Measurements from ENCODE around the gene TBX2.
"Not testable (repeated sequence)": the region's sequence is repeated elsewhere in the genome, so short reads cannot be mapped to it uniquely, and the experiment has no call there.

TBX2 gene

DNA sequence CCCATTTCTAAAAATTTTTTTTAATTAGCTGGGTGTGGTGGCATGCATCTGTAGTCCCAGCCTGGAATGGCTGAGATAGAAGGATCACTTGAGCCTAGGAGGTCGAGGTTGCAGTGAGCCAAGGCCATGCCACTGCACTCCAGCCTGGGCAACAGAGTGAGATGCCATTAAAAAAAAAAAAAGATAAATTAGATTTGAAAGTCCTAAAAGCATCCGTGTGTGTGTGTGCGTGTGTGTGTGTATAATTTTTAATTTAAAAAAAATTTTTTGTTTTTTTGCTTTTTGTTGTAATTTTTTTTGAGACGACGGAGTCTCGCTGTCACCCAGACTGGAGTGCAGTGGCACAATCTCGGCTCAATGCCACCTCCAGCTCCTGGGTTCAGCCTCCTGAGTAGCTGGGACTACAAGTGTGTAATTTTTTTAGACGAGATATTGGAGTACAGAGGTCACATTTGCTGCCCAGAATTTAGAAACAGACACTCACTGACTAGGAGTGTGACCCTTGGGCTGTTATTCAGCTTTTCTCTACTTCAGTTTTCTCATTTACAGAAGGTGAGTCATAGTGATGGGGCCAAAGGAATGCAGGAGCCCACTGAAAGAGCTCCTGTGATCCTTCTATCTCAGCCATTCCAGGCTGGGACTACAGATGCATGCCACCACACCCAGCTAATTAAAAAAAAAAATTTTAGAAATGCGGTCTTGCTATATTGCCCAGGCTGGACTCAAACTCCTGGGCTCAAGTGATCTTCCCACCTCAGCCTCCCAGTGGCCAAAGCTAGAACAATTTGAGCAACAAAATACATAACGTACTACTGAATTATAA is 27.1 kb downstream of the TBX2 start:
- DNase-seq, result no peak

DNA sequence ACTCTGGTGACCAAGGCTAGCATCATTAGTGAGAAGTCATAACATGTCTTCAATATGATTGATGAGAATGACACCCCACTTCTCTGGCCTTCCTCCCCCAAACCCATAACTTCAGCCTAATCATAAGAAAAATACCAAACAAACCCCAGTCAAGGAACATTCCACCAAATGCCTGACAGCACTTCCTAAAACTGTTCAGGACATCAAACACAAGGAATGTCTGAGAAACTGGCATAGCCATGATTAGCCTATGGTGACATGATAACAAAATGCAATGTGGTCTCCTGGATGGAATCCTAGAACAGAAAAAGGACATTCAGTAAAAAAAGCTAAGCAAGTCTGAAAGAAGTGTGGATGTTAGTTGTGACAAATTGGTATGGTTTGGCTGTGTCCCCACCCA is 27.9 kb downstream of the TBX2 start:
- no peak for DNase-seq

DNA sequence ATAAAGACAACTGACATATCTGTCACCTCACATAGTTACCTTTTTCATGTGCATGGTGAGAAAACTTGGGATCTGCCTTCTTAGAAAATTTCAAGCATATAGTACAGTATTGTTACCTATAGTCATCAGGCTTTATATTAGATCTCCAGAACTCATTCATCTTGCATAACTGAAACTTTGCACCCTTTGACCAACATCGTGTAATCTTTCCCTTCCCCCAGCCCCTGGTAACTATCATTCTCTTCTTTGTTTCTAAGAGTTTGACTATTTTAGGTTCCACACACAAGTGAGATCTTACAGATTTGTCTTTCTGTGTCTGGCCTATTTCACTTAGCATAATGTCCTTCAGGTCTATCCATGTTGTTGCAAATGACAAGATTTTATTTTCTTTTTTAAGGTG is 29.6 kb downstream of the TBX2 start:
- no peak for DNase-seq

DNA sequence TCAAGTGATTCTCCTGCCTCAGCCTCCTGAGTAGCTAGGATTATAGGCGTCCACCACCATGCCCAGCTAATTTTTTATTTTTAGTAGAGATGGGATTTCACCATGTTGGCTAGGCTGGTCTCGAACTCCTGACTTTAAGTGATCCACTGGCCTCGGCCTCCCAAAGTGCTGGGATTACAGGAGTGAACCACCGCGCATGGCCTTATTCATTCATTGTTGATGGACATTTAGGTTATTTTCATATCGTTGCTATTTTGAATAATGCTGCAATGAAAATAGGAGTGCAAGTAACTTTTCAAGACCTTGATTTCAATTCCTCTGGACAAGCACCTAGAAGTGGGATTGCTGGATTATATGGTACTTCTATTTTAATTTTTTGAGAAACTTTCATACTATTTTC is 30.2 kb downstream of the TBX2 start:
- DNase-seq, result not testable (repeated sequence)

DNA sequence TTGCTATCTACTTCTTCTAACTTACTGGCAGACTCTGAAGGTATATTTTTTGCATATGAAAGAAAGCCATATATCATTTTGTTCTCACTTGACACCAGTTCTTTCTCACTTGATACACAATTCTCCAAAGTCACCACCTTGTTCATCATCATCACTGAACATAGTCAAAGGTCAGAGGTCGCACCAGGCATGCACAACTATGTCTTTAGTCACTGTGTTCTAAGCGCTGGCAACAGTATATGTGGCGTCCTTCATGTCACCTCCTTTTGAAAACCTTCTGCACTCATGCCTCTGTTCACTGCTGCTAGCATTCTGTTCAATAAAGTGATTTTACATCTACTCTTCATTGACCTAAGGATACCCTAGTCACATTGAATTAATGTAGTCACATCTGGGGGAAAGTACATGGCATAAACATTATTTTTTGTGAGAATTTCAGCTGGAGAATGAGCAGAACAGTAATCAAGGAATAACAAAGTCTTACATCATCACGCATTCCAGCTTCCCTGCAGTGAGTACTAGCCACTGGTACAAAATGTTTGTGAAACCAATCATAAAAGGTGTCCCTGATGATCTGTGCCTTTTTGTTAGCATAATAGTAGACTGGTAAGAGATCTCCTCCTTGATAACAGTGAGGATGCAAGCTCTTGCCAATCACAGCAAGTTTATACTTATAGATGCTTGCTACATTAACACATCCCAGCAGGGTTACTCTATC is 32.1 kb downstream of the TBX2 start:
- DNase-seq, result no peak

DNA sequence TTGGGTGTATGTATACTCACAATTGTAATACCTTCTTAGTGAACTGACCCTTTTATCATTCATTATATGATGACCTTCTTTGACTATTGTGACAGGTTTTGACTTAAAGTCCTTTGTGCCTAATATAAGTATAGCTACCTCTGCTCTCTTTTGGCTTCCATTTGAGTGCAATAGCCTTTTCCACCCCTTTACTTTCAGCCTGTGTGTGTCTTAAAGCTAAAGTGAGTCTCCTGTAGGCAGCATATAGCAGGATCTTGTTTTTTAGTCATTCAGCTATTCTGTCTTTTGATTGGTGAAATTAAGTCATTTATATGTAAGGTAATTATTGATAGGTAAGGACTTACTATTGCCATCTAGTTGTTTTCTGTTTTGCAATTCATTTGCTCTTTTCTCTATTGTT is 36.6 kb downstream of the TBX2 start:
- DNase-seq, result no peak

DNA sequence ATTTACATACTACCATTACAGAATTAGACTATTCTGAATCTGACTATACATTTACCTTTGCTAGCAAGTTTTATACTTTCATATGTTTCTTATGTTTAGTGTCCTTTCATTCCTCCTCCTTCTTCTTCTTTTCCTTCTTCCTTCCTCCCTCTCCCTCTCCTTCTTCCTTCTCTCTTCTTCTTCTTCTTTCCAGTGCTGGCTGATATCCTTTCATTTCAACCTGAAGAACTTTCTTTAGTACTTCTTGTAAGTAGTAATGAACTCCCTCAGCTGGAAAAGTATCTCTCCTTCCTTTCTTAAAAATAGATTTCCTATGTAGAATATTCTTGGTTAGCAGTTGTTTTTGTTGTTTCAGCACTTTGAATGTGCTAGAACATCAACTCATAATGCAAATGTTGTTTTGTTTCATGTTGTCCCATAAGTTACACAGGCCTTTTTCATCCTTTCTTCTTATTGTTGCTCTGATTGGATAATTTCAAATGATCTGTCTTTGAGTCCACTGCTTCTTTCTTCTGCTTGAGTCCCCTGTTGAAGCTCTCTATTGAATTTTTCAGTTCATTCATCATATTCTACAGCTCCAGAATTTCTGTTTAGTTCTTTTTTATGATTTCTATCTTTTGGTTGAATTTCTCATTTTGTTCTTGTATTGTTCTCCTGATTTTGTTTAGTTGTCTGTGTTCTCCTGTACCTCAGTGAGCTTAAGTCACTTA is 37.5 kb downstream of the TBX2 start:
- no peak for DNase-seq

DNA sequence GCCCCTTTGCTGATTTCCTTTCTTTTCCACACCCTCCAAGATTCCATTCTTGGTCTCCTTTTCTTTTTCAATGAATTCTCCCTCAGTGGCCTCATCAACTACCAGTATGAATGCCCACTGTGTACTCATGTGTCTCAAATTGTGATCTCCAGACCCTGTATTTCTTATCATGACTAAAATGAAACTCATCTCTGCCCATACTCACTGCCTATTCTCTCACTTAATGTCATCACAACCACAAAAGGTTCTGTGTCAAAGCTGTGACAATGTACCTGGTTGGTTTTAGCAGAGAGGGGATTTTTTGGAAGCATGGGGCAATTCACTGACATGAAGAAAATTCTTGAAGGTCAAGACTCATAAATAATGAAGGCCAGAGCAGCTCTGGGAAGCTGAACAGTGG is 41.1 kb downstream of the TBX2 start:
- DNase-seq, result no peak

DNA sequence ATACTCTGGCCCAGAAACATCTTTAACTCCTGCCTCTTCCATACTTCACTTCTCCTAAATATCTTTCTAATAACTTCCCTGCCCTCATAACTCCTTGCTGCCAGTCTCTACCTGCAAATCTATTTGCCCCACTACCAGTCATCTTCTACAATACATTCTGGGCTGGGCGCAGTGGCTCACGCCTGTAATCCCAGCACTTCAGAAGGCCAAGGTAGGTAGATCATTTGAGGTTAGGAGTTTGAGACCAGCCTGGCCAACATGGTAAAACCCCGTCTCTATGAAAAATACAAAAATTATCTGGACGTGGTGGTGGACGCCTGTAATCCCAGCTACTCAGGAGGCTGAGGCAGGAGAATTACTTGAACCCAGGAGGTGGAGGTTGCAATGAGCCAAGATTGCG is 41.9 kb downstream of the TBX2 start:
- not testable (repeated sequence) for DNase-seq

DNA sequence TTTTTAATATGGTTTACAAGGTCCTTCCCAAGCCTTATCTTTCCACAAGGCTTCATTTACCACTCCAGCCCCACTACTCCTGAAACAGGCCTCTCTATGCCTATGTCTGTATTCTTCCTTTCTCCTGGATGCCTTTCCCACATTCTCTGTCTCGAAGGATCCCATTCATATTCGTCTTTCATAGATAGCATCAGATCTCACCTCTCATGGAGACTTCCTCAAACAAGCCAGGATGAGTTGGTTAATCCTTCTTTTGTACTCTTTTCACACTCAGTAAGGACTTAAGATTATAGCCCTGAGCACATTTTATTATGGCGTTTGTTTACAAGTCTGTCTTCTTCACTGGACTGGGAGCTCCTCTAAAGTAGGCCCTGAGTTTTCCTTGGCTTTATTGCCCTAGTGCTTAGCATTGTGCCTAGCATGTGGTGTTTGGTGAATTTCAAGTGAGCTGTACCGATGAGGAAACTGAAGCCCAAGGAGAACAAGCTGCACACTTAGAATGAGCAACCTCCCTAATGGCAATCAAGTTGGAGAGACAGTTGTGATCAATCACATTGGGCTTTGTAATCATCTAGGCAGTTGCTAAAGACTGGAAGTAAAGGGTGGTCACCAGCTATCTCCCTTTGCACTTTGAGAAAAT is 42.6 kb downstream of the TBX2 start:
- no peak for DNase-seq

DNA sequence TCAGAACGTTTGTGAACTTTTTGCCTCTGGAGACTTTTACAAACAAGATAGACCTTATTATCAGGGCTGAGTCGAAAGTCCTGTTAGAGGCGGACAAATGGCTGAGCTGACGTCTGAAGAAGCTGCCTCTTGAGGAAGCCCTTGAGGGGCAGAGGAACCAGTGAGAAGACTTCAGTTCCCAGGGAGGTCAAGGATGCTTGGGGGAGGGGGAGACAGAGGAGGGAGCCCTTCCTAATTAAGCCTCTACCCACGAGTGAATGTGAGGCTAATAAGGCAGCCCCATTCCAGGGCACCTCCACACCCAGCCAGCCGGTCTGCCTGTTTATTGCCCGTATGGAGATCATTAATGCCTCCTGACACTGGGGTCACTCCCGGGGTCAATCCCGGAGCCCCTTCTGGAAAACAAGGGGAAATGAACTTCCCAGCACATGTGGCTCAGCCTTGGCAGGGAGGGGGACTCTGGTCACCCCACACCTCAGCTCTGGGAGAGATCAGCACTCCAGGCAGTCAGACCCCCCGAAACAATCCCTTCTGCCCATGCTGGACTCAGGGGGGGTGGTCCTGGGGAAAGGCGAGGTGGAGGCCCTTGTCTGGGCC is 43.3 kb downstream of the TBX2 start:
- DNase-seq, result no peak

DNA sequence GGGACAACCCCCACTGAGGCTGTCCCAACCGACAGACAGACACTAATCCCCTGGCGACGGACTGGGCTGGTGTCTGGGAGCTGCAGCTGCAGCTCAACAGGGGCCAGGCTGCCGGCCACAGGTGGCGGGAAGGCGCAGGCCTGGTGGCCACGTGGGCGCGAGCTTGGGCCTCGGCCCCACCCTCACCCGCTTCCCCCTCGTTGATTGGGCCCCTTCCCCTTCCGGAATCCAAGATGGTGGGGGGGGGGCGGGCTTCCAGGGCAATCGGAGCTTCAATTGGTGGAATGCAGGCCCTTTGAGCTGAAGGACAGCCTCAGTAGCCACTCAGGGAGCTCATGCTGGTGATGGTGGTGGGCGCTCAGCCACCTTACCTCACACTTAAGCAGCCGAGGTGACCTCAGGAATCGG is 43.8 kb downstream of the TBX2 start:
- DNase-seq, result no peak

DNA sequence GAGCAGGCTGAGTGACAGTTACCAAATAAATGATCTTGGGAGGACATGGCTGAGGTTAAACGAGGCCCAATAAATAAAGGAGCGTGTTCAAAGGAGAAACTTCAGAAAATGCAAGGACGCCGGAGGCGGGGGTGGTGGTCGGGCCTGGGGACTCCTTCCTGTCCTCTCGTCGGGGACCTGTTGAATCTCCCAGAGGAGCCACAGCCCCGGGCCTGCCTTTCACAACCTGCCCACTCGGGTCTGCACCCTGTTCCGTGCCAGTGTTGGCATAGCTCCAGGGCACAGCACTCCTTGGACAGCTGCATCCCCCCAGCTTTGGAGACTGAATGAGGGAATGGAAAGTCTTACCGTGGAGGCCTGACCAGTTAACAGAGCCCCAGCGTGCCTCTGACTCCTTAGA is 44.4 kb downstream of the TBX2 start:
- DNase-seq, result no peak

DNA sequence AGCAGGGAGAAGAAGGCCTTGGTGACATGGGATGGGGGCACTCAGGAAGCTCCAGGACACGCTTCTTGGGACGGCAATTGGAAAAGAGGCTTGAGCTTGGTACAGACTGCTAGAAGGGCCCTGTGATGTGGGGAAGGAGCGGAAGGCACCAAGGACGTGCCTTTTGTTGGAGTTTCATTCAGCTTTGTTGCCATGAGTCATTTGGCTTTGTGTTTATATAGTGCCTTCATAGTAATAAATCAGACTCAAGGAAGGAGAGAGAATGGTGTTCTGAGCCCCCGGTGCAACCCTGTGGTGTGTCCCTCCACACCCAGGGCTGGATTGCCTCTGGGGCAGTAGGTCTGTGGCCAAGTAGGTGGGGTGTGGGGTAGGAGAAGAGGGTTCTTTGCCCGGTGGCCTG is 45.2 kb downstream of the TBX2 start:
- DNase-seq, result no peak

DNA sequence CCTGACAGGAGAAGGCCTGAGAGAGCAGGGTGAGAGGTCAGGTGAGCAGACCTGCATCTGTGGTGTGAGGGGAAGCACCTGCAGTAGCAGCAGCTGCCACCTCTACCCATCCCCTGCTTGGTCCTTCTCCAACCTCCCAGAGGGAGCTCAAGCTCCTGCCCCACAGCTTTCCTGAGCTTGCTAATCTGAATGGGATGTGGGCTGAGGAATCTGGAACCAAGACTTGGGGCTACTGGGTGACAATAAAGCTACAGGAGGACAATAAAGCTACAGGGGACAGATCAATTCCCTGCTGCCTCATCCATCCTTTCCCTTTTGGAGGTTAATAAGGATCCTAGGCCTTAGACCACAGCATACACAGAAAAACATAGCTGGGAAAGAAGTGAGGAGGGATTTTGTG is 47.7 kb downstream of the TBX2 start:
- no peak for DNase-seq

DNA sequence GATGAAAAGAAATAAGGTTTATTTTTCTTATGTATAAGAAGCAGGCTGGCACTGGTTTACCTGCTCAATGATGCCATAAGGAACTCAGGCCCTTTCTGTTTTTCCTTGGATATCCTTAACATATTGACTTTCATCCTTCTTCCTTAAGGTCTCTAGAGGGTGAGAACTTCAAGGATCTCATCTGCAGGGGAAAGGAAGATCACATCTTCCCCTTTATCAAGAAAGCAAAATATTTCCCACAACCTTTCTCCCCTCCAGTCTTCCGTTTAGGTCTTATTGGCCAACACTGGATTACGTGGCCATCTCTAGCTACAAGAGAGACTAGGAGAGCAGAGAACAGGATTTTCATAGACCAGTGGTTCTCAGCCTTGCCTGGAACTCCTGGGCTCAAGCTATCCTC is 48.4 kb downstream of the TBX2 start:
- no peak for DNase-seq

DNA sequence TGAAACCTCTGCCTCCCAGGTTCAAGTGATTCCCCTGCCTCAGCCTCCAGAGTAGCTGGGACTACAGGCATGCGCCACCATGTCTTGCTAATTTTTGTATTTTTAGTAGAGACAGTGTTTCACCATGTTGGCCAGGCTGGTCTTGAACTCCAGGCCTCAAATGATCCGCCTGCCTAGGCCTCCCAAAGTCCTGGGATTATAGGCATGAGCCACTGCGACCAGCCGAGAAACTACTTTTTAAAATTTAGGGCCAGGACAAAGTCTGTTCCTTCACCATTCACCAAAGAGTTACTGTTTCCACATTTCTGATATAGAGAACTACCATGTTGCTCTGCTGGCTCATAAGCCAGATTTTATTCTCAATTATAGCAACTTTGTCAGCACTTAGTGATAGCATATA is 49.5 kb downstream of the TBX2 start:
- DNase-seq, result not testable (repeated sequence)

DNA sequence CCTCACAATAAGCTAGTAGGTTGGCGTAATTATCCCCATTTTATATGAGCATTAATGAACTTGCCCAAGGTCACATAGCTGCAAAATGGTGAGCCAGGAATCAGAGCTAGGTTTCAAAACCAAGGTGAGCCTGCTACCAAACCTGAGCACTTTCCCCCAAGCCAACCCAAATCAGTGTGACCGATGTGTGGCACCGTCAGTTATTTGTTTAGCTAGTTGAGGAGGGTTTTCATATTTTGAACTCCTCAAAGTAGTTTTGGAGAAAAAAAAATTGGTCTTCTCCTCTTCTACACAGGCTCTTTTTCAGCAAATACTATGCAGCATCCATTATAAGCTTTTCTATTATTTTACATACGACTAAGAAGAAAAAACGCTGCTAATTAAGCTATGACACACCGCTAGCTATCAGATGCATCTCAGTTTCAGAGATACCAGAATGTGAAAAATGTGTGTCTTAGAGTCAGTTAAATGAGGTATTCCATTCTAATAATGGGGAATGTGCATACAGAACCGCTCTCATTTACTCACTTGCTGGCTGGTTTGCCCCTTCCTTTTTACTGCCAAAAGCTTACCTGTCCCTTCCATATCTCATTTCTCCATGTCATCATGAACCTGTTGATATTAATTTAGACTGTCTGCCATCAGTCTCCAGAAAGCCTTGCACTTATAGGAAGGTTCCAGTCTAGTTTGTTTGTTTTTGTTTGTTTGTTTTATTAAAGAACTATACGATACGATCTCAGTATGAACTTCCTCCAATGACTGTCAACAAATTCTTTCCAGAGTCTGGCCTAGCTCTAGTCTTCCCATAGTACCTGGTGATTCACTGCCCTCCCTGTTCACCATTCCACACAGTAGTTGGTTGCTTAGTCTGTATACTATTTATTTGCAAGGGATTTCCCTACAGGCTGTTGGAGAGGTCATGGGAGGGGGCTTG is 50.3 kb downstream of the TBX2 start:
- DNase-seq, result no peak

DNA sequence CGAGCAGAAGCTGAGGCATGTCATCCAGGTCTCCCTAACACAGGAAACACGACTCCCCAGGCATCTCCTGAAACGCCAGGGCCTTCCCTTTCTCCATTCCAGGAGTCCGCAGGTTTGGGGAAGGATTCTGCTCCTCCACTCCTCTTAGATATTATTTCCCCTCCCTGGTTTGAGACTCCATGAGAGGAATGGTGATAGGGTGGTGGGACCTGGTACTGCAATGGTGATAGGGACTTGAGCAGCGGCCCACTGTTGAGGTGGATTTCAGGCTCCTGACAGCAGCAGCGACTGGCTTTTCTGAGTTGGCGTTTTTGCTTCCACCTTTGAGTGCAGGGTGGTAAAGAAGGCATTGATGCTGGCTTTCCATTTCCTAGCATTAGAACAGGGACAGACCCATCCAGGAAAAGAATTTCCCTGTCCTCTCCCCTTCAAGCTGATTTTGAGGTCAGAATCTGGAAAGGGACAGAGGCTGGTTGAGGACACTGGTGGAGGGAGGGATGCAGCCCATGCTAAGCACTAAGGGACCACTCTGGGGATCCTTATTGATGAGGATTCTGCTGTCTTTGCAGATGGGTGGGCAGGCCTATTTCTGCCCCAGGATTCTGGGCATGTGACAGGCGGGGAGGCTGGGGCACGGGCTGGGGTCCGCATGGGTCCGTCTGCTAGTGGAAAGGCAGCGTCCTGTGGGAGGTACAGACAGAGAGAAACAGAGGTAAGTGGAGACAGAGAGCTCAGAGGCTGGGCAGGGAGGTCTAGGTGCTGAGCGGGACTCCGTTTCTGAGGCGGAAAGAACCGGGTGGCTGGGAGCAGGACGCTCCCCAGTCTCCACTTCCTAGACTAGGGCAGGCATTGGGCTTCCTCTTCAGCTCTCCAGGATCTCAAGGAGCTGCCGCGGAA is 51.2 kb downstream of the TBX2 start:
- no peak for DNase-seq

Data from nucleus accumbens (tissue), 56 donors.